ENCODE data around the gene QSER1. TPM values are rescaled to one million over a fixed set of nuclear protein-coding genes. Genes with fewer than 3 reads are reported as not detected.

QSER1 gene
- total and polyA plus RNA-seq, 9 of the 15 experiments (the other 6 are each of a cell fraction or from before 2014, with no cell fraction given), result 5.8 to 33.6 (median 22.3) TPM

GRCh38 chr11:33015621-33016551 lies 123.3 kb downstream of the QSER1 start, which contains the start of gene DEPDC7 (continued):
- TF ChIP-seq VEZF1 (CRISPR knock-in tag; IDR thresholded peaks at IDR 0.05) (peak; percentile 3; the same call in 1 of the 2 replicates), RBM14 (IDR thresholded peaks at IDR 0.05; ENCODE audit: borderline replicate concordance, insufficient read depth, low read depth, low read length) (no peak), TAF1 (IDR thresholded peaks at IDR 0.05; ENCODE audit: control insufficient read depth, extremely low read depth, insufficient read depth, low read length, severe bottlenecking) (peak; percentile 74), ADNP (tag; IDR thresholded peaks at IDR 0.05) (no peak; the same call in 1 of the 2 replicates), HDGF (IDR thresholded peaks at IDR 0.05) (no peak), SETDB1 (IDR thresholded peaks at IDR 0.05; ENCODE audit: low read length) (no peak), JUN (IDR thresholded peaks at IDR 0.05; ENCODE audit: borderline replicate concordance, low read depth, low read length) (peak; percentile 27; the same call in 1 of the 2 replicates), JUN (CRISPR knock-in tag; IDR thresholded peaks at IDR 0.05; ENCODE audit: borderline replicate concordance) (peak; percentile 56; the same call in 1 of the 2 replicates), GTF2B (IDR thresholded peaks at IDR 0.05; ENCODE audit: extremely low read depth, insufficient read length) (no peak), RERE (CRISPR knock-in tag; IDR thresholded peaks at IDR 0.05; ENCODE audit: borderline replicate concordance) (no peak), ZNF175 (CRISPR knock-in tag; IDR thresholded peaks at IDR 0.05; ENCODE audit: low read depth) (no peak), ZNF253 (CRISPR knock-in tag; conservative IDR thresholded peaks at IDR 0.05) (no peak), SUPT5H (IDR thresholded peaks at IDR 0.05) (peak; percentile 84), RBM34 (IDR thresholded peaks at IDR 0.05; ENCODE audit: borderline replicate concordance, insufficient read depth, low read length) (no peak), FOXA3 (CRISPR knock-in tag; conservative IDR thresholded peaks at IDR 0.05 in 1 of 2, IDR thresholded peaks at IDR 0.05 in 1 of 2) (no peak), TCF7L2 (IDR thresholded peaks at IDR 0.05; ENCODE audit: low read depth, low read length) (no peak), ZNF75A (CRISPR knock-in tag; IDR thresholded peaks at IDR 0.05) (no peak), NFIC (IDR thresholded peaks at IDR 0.05) (peak; percentile 35)
